ENCODE data around the gene TEKT3. TPM values are rescaled to one million over a fixed set of nuclear protein-coding genes. Genes with fewer than 3 reads are reported as not detected.

TEKT3 gene
- total and polyA plus RNA-seq, 2 of the 4 experiments (the other 2 are of a cell fraction) = 0.15 TPM; not detected in 1

DNA sequence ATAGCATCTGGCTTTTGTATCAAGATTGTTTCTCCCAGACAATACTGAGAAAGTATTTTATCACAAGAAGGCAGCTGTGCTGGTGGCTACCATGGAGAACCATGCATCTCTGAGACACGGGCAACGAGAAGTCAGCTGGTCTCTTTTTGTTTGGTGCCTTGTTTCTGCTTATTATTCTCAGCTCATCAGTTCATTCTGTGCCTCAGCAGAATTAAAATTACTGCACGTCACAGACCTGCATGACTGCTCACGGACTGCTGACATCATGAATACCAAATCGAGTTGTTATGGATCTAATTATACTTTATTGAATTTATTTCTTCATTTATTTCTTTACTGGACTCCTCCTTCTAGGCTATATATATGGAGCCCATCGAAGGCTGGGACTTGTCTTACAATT lies 57.3 kb downstream of the TEKT3 start:
- Histone ChIP-seq H3K14ac (replicated peaks; ENCODE audit: low read depth, low read length) (no peak overlapping the region), H3K27ac (ENCODE audit: insufficient read depth, low read length) (no peak overlapping the region), H2BK15ac (ENCODE audit: low read depth, low read length) (no peak overlapping the region), H3K4me3 (ENCODE audit: insufficient read depth, low read depth, low read length) (no peak overlapping the region), H3K9ac (ENCODE audit: low read depth, low read length) (no peak overlapping the region), H3K4me1 (ENCODE audit: control insufficient read depth, insufficient read depth, low read length) (peaks cover 3% of the 10 kb centered on the region), H3K9me3 (ENCODE audit: control insufficient read depth, insufficient read depth, low read length) (peaks cover 2% of the 10 kb centered on the region; the same call in 1 of the 2 replicates), H3K9me1 (ENCODE audit: insufficient read depth, low read length) (no peaks in the 10 kb centered on the region), H4K5ac (ENCODE audit: low read depth, low read length) (no peak overlapping the region), H2AK5ac (ENCODE audit: low read depth, low read length) (no peak overlapping the region), H4K8ac (ENCODE audit: low read depth in 2 of 2, low read length in 2 of 2) (no peak overlapping the region), H3K4me2 (ENCODE audit: low read depth, low read length) (no peak overlapping the region), H2BK5ac (ENCODE audit: low read depth, low read length, poor library complexity, severe bottlenecking) (no peak overlapping the region), H4K91ac (ENCODE audit: insufficient read depth, low read depth, low read length) (no peak overlapping the region), H3K36me3 (ENCODE audit: control insufficient read depth, insufficient read depth, low read length) (no peaks in the 10 kb centered on the region), H2AFZ (replicated peaks; ENCODE audit: low read length, poor library complexity) (no peak overlapping the region), H3K27me3 (ENCODE audit: control insufficient read depth, insufficient read depth, low read length) (no peaks in the 10 kb centered on the region; the same call in 1 of the 2 replicates), H3K79me1 (ENCODE audit: low read depth in 1 of 2, low read length in 2 of 2) (no peaks in the 10 kb centered on the region), H4K20me1 (ENCODE audit: insufficient read depth, low read length) (no peaks in the 10 kb centered on the region), H3K4ac (ENCODE audit: low read depth, low read length) (no peak overlapping the region), H3K18ac (ENCODE audit: low read depth, low read length) (no peak overlapping the region), H3K23ac (ENCODE audit: low read depth, low read length) (no peak overlapping the region), H2AK9ac (replicated peaks; ENCODE audit: low read depth, low read length, poor library complexity) (no peak overlapping the region), H3K56ac (ENCODE audit: extremely low read depth, insufficient read depth, low read length) (no peak overlapping the region), H2BK120ac (ENCODE audit: low read depth, low read length) (no peak overlapping the region), H2BK20ac (ENCODE audit: low read depth, low read length) (no peak overlapping the region)
- no CpG with 5 or more reads among the region's 6 CpGs for whole genome bisulfite sequencing, 2 experiments (ENCODE audit: extremely low coverage in 2 of 2, insufficient read length in 1 of 2)
- no peak for DNase-seq
- ATAC-seq (ENCODE audit: low read depth) = no peak
- no TSS peak for BruUV-seq (replicated peaks)
- intact Hi-C loops (cut with micrococcal nuclease) (no loop called here), dilution Hi-C loops (cut with HindIII; ENCODE audit: low sequenced_read_pairs, unreplicated experiment) (no loop called here), in situ Hi-C loops (cut with MboI; ENCODE audit: low sequenced_read_pairs) (no loop called here)
- CTCF ChIA-PET = no interaction called here
- POLR2A ChIA-PET (ENCODE audit: unreplicated experiment) = interaction anchor here (0.6 kb wide), 1 partner anchor 32 kb away, joined by 7 read pairs; no protein-coding TSS in a partner anchor
- TF ChIP-seq RAD21 (IDR thresholded peaks at IDR 0.05; ENCODE audit: low read length) = no peak
- no peak for TF ChIP-seq MAFK (IDR thresholded peaks at IDR 0.05; ENCODE audit: low read depth, low read length)
- TF ChIP-seq, protein P1, sequence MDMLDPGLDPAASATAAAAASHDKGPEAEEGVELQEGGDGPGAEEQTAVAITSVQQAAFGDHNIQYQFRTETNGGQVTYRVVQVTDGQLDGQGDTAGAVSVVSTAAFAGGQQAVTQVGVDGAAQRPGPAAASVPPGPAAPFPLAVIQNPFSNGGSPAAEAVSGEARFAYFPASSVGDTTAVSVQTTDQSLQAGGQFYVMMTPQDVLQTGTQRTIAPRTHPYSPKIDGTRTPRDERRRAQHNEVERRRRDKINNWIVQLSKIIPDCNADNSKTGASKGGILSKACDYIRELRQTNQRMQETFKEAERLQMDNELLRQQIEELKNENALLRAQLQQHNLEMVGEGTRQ (IDR thresholded peaks at IDR 0.05; ENCODE audit: low read depth, low read length) = no peak
- TF ChIP-seq MXI1 (IDR thresholded peaks at IDR 0.05; ENCODE audit: borderline replicate concordance, low read depth, low read length) = no peak
